ENCODE results near the gene THSD4.

- TF ChIP-seq CTCF (IDR thresholded peaks at IDR 0.05) (no peak), POLR2A (IDR thresholded peaks at IDR 0.05) (no peak)
Observed at GRCh38 chr15:71752128-71752527, 636.9 kb downstream of the THSD4 start.

Measured in thyroid gland (tissue), 4 donors.